DND-41 (cell line): ENCODE measurements around the gene RIOK1.

Experiments used
- ATAC-seq: fragments of 200-7000 bp; cut with Tn5 transposase; 3 replicates; pipeline ENCODE4 v1.9.1; 2021; ENCODE audit warnings: low read depth; ENCODE audit not compliant: insufficient read depth
- DNase-seq: peaks from one replicate; pipeline ENCODE4 v3.0.0-alpha.2; 2020
- H2AFZ ChIP-seq: 2 replicates; pipeline ENCODE4 v1.6.0; 2012; ENCODE audit warnings: low read depth, low read length
- H3K27ac ChIP-seq: 2 replicates; pipeline ENCODE4 v1.5.1; 2012; ENCODE audit warnings: low read length, inconsistent platforms
- H3K27me3 ChIP-seq: fragments of 200-600 bp; sonication (generic); 2 replicates; pipeline ENCODE4 v1.6.0; 2012; ENCODE audit warnings: low read length, mild to moderate bottlenecking, inconsistent platforms; ENCODE audit not compliant: insufficient read depth, poor library complexity
- H3K36me3 ChIP-seq: 2 replicates; pipeline ENCODE4 v1.5.1; 2012; ENCODE audit warnings: low read length, inconsistent platforms; ENCODE audit not compliant: insufficient read depth
- H3K4me1 ChIP-seq: 2 replicates; pipeline ENCODE4 v1.5.1; 2012; ENCODE audit warnings: mild to moderate bottlenecking, low read length; ENCODE audit not compliant: insufficient read depth
- H3K4me2 ChIP-seq: 2 replicates; pipeline ENCODE4 v1.6.0; 2012; ENCODE audit warnings: mild to moderate bottlenecking, moderate library complexity, low read length, inconsistent platforms; ENCODE audit not compliant: insufficient read depth
- H3K4me3 ChIP-seq, 2 experiments: fragments of 200-600 bp in 1 of 2; shearing (Covaris generic) in 1 of 2; 2 replicates each; pipeline ENCODE4 v1.5.1; 2012 to 2016; ENCODE audit warnings: inconsistent platforms in 2 of 2, low read length in 2 of 2, mild to moderate bottlenecking in 2 of 2, low read depth in 1 of 2, moderate library complexity in 1 of 2
- H3K79me2 ChIP-seq: 2 replicates; pipeline ENCODE4 v1.6.0; 2012; ENCODE audit warnings: low read length, inconsistent platforms; ENCODE audit not compliant: insufficient read depth
- H3K9ac ChIP-seq: 2 replicates; pipeline ENCODE4 v1.6.0; 2012; ENCODE audit warnings: low read depth, mild to moderate bottlenecking, inconsistent platforms, low read length, moderate library complexity
- H3K9me3 ChIP-seq: 2 replicates; pipeline ENCODE4 v1.5.1; 2012; ENCODE audit warnings: low read length, moderate library complexity, mild to moderate bottlenecking, inconsistent platforms; ENCODE audit not compliant: insufficient read depth, severe bottlenecking
- H4K20me1 ChIP-seq: 2 replicates; pipeline ENCODE4 v1.6.0; 2012; ENCODE audit warnings: low read length; ENCODE audit not compliant: insufficient read depth
- CTCF ChIP-seq: IDR thresholded peaks from 2 replicates; pipeline ENCODE4 v1.5.1; 2012; ENCODE audit warnings: borderline replicate concordance, low read length, moderate library complexity, mild to moderate bottlenecking; ENCODE audit not compliant: poor library complexity, severe bottlenecking; ENCODE audit errors: extremely low read depth
- EZH2 ChIP-seq: IDR thresholded peaks from 3 replicates; pipeline ENCODE4 v1.6.1; 2012; ENCODE audit warnings: borderline replicate concordance, low read depth, mild to moderate bottlenecking, moderate library complexity, low read length, inconsistent platforms; ENCODE audit not compliant: severe bottlenecking

RIOK1 gene

DNA sequence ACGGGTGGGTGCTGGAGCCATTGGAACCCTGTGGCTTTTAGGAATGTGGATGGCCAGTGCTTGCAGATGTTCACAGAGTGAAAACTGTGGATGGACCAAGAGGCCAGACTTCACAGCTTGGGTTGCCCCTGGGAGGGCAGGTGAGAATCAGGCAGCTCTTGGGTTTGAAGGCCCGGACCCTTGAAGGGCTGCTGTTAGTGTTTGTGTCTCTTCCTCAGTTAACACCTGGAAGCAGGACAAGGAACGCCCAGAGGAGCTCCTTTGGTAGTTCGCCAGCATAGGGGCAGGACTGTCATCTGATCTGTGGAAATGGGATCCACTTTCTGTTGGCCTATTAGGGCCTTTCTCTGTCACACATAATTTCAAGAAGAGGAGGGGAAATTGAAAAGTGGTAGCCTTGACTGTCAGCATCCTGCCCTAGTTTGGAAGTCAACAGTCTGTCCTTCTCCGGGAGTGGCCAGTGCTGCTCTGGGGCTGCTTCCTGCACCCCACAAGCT, 43.6 kb downstream of the RIOK1 start:
- Histone ChIP-seq H4K20me1 (no peaks in the 10 kb centered on the region), H3K4me1 (no peaks in the 10 kb centered on the region), H3K27ac (no peak overlapping the region), H3K4me2 (no peak overlapping the region), H3K4me3 (no peak overlapping the region), H3K36me3 (no peaks in the 10 kb centered on the region), H3K9me3 (no peaks in the 10 kb centered on the region), H3K27me3 (no peaks in the 10 kb centered on the region), H2AFZ (no peak overlapping the region), H3K79me2 (no peaks in the 10 kb centered on the region), H3K9ac (no peak overlapping the region)
- no peak for TF ChIP-seq EZH2
- no peak for TF ChIP-seq CTCF
- ATAC-seq = no peak
- DNase-seq = no peak

DNA sequence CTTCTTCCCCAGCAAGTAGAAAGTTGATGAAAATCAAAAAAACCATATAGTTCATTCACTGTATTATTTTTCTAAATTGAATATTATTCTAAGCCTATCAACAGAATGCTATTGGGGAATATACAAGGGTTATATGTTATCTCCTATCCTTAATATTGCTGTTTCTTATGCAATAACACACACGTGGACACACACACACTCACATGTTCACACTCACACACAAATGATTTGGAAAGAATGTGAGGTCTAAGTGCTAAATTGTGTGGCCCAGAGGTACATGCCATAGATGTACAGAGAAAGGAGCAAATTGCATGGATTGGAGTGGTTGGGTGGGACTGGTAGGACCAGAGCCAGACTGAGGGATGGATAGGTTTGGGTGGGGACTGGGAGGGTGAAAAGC, 45.1 kb downstream of the RIOK1 start:
- H3K27ac ChIP-seq = no peak overlapping the region

DNA sequence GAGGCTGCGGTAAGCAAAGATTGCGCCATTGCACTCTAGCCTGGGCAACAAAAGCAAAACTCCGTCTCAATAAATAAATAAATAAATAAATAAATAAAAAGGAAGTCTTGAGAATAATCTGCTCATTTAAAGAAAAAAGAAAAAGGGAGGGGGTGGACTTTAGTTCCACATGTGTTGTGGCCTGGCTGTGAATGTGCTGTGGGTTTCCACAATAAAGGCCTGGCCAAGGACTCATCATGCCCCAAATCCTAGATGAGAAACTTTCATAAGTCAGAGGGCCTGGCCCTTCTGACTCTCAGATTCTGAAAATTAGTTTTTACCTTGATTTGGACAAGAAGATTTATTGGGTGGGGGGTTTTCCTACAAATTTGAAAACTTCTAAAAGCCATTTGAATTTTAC, 48.4 kb downstream of the RIOK1 start:
- TF ChIP-seq CTCF = no peak
- no peak for TF ChIP-seq EZH2
- H4K20me1 ChIP-seq = no peaks in the 10 kb centered on the region
- ATAC-seq (no peak), DNase-seq (no peak)
- H2AFZ ChIP-seq = no peak overlapping the region
- no peak overlapping the region for H3K4me2 ChIP-seq
- no peaks in the 10 kb centered on the region for H3K4me1 ChIP-seq
- H3K4me3 ChIP-seq = no peak overlapping the region
- no peaks in the 10 kb centered on the region for H3K9me3 ChIP-seq
- H3K79me2 ChIP-seq = no peaks in the 10 kb centered on the region
- H3K27ac ChIP-seq = no peak overlapping the region
- H3K27me3 ChIP-seq = no peaks in the 10 kb centered on the region
- no peaks in the 10 kb centered on the region for H3K36me3 ChIP-seq
- H3K9ac ChIP-seq = no peak overlapping the region

More for the DNA sequence above, 45.1 kb downstream of the RIOK1 start:
- ATAC-seq (no peak), DNase-seq (no peak)
- H3K9ac ChIP-seq = no peak overlapping the region
- H3K4me2 ChIP-seq = no peak overlapping the region
- H3K79me2 ChIP-seq = no peaks in the 10 kb centered on the region
- no peaks in the 10 kb centered on the region for H3K4me1 ChIP-seq
- H3K9me3 ChIP-seq = no peaks in the 10 kb centered on the region
- no peaks in the 10 kb centered on the region for H4K20me1 ChIP-seq
- H3K27me3 ChIP-seq = no peaks in the 10 kb centered on the region
- H3K4me3 ChIP-seq = no peak overlapping the region
- no peak overlapping the region for H2AFZ ChIP-seq
- TF ChIP-seq EZH2 = no peak
- no peak for TF ChIP-seq CTCF
- no peaks in the 10 kb centered on the region for H3K36me3 ChIP-seq

- no peak overlapping the region for H3K9ac ChIP-seq
- no peaks in the 10 kb centered on the region for H3K79me2 ChIP-seq
- H3K4me3 ChIP-seq = no peak overlapping the region
- no peak overlapping the region for H3K27ac ChIP-seq
- H2AFZ ChIP-seq = no peak overlapping the region
- no peaks in the 10 kb centered on the region for H3K4me1 ChIP-seq
- no peaks in the 10 kb centered on the region for H3K36me3 ChIP-seq
- TF ChIP-seq CTCF (no peak), EZH2 (no peak)
- no peaks in the 10 kb centered on the region for H3K9me3 ChIP-seq
- no peaks in the 10 kb centered on the region for H4K20me1 ChIP-seq
- no peaks in the 10 kb centered on the region for H3K27me3 ChIP-seq
- DNase-seq (no peak), ATAC-seq (no peak)
- H3K4me2 ChIP-seq = no peak overlapping the region
Observed at GRCh38 chr6:7439228-7439627, 49.6 kb downstream of the RIOK1 start.
